K562 (cell line): ENCODE measurements around the gene PRRT1. TPM values are rescaled to one million over a fixed set of nuclear protein-coding genes. Genes with fewer than 3 reads are reported as not detected.

ENCODE experiments used
- CBFA2T2 ChIP-seq: fragments of 450-650 bp; conservative IDR thresholded peaks from 2 replicates; pipeline ENCODE4 v1.6.1; 2017; ENCODE audit warnings: mild to moderate bottlenecking
- CC2D1A ChIP-seq: fragments of 450-650 bp; IDR thresholded peaks from 2 replicates; pipeline ENCODE4 v1.6.1; 2017; ENCODE audit warnings: mild to moderate bottlenecking
- CCNT2 ChIP-seq: IDR thresholded peaks from 2 replicates; pipeline ENCODE4 v1.6.1; 2011; ENCODE audit warnings: borderline replicate concordance, low read depth, mild to moderate bottlenecking, moderate library complexity, mixed read lengths, low read length; ENCODE audit not compliant: insufficient read length; ENCODE audit errors: extremely low read depth
- DACH1 ChIP-seq: fragments of 450-650 bp; IDR thresholded peaks from 2 replicates; pipeline ENCODE4 v1.6.1; 2018; ENCODE audit not compliant: partially characterized antibody
- EP300 ChIP-seq: IDR thresholded peaks from 2 replicates; pipeline ENCODE4 v1.6.1; 2012; ENCODE audit warnings: low read length, improper control_type of control experiment
- GATAD2A ChIP-seq: fragments of 450-650 bp; IDR thresholded peaks from 2 replicates; pipeline ENCODE4 v1.6.1; 2017
- HDAC1 ChIP-seq, 2 experiments: fragments of 450-650 bp; IDR thresholded peaks; 2 replicates each; pipeline ENCODE4 v1.6.1; 2016 to 2017; ENCODE audit warnings: inconsistent platforms in 1 of 2, mild to moderate bottlenecking in 1 of 2, moderate library complexity in 1 of 2
- HIVEP1 ChIP-seq: fragments of 250-450 bp; sonication (Bioruptor Pico); IDR thresholded peaks from 2 replicates; pipeline ENCODE4 v1.4.0; 2020; ENCODE audit warnings: mild to moderate bottlenecking
- MYC ChIP-seq, 2 experiments: fragments of 250-450 bp in 1 of 2; sonication (Bioruptor Pico) in 1 of 2; IDR thresholded peaks; 2 replicates each; pipeline versions ENCODE4 v1.5.1 to v1.6.1; 2012 to 2021; ENCODE audit warnings: low read depth in 2 of 2, borderline replicate concordance in 1 of 2, improper control_type of control experiment in 1 of 2, low read length in 1 of 2, mild to moderate bottlenecking in 1 of 2, moderate library complexity in 1 of 2
- SMC3 ChIP-seq: conservative IDR thresholded peaks from 2 replicates; pipeline ENCODE4 v1.6.1; 2011; ENCODE audit warnings: low read depth, low read length, improper control_type of control experiment; ENCODE audit not compliant: insufficient read depth
- TEAD1 ChIP-seq, 2 experiments: fragments of 450-650 bp in 1 of 2; sonication (generic) in 1 of 2; formaldehyde crosslinking; IDR thresholded peaks; 2 replicates each; pipeline versions ENCODE4 v1.4.0 to v1.8.0; 2020 to 2022; ENCODE audit warnings: mild to moderate bottlenecking in 2 of 2, missing genetic modification reagents in 1 of 2
- ZNF263 ChIP-seq: sonication (generic); formaldehyde crosslinking; IDR thresholded peaks from 2 replicates; pipeline ENCODE4 v1.8.0; 2022; ENCODE audit warnings: mild to moderate bottlenecking, missing genetic modification reagents, borderline replicate concordance
- polyA plus RNA-seq, 8 experiments: library from polyadenylated mRNA; depleted of rRNA in 4 of 8; stranded (reverse) in 5 of 8; unstranded in 3 of 8; fragments of >200 nt; fragmentation: Nextera tagmentation in 2 of 8; fragmentation: Illumina TruSeq in 1 of 8; extraction: Ambion mirVana in 2 of 8; extraction: Trizol in 1 of 8; gene quantifications; 2 replicates each; pipeline versions ENCODE4 v1.2.1 to v1.2.3, GENCODE V29; 2011 to 2014; ENCODE audit warnings: inconsistent platforms in 1 of 8, missing spikeins in 1 of 8
- total RNA-seq, 7 experiments: library from RNA; depleted of rRNA in 6 of 7; stranded (reverse); fragments of >200 nt in 6 of 7; fragmentation: Illumina TruSeq in 2 of 7; extraction: Trizol in 2 of 7; gene quantifications; 2 replicates each; pipeline versions ENCODE4 v1.2.1 to v1.2.3, GENCODE V29; 2011 to 2021; ENCODE audit warnings: low replicate concordance in 1 of 7
- TF ChIP-seq, protein P1 (sequence below): sonication (generic); formaldehyde crosslinking; IDR thresholded peaks from 2 replicates; pipeline ENCODE4 v1.8.0; 2023; ENCODE audit warnings: missing genetic modification reagents, mild to moderate bottlenecking, borderline replicate concordance
- TF ChIP-seq, protein P2 (sequence below): fragments of 450-650 bp; IDR thresholded peaks from 2 replicates; pipeline ENCODE4 v1.6.1; 2016; ENCODE audit warnings: mild to moderate bottlenecking
- TF ChIP-seq, protein P3 (sequence below): sonication (generic); formaldehyde crosslinking; IDR thresholded peaks from 2 replicates; pipeline ENCODE4 v1.8.0; 2022; ENCODE audit warnings: missing genetic modification reagents, mild to moderate bottlenecking, moderate library complexity, borderline replicate concordance
- TF ChIP-seq, protein P4 (sequence below): fragments of 250-450 bp; sonication (Bioruptor Pico); IDR thresholded peaks from 2 replicates; pipeline ENCODE4 v1.8.0; 2022; ENCODE audit warnings: moderate library complexity, mild to moderate bottlenecking, inconsistent platforms

The PRRT1 gene
- total and polyA plus RNA-seq, 9 of the 15 experiments (the other 6 are each of a cell fraction or from before 2014, with no cell fraction given) = 0.14 to 3.5 (median 0.41) TPM

DNA sequence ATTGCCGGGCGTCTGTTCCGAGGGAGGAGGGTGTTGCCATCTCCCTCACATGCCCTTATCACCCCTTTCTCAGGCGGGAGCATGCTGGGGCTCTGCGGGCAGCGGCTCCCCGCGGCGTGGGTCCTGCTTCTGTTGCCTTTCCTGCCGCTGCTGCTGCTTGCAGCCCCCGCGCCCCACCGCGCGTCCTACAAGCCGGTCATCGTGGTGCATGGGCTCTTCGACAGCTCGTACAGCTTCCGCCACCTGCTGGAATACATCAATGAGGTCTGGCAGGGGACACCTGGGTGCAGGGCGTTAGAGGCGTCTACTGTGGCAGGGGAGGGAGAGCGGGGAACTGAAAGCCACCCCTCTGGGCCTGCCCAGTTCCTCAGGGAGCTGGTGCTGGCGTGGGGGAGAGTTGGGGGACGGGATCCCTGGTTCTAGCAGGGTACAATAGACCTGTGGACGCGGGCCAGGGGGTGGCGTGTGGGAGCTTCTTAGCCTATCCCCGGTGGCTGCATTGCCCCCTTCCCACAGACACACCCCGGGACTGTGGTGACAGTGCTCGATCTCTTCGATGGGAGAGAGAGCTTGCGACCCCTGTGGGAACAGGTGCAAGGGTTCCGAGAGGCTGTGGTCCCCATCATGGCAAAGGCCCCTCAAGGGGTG lies 2.9 kb upstream of the PRRT1 start (continued):
- TF ChIP-seq, protein P1, sequence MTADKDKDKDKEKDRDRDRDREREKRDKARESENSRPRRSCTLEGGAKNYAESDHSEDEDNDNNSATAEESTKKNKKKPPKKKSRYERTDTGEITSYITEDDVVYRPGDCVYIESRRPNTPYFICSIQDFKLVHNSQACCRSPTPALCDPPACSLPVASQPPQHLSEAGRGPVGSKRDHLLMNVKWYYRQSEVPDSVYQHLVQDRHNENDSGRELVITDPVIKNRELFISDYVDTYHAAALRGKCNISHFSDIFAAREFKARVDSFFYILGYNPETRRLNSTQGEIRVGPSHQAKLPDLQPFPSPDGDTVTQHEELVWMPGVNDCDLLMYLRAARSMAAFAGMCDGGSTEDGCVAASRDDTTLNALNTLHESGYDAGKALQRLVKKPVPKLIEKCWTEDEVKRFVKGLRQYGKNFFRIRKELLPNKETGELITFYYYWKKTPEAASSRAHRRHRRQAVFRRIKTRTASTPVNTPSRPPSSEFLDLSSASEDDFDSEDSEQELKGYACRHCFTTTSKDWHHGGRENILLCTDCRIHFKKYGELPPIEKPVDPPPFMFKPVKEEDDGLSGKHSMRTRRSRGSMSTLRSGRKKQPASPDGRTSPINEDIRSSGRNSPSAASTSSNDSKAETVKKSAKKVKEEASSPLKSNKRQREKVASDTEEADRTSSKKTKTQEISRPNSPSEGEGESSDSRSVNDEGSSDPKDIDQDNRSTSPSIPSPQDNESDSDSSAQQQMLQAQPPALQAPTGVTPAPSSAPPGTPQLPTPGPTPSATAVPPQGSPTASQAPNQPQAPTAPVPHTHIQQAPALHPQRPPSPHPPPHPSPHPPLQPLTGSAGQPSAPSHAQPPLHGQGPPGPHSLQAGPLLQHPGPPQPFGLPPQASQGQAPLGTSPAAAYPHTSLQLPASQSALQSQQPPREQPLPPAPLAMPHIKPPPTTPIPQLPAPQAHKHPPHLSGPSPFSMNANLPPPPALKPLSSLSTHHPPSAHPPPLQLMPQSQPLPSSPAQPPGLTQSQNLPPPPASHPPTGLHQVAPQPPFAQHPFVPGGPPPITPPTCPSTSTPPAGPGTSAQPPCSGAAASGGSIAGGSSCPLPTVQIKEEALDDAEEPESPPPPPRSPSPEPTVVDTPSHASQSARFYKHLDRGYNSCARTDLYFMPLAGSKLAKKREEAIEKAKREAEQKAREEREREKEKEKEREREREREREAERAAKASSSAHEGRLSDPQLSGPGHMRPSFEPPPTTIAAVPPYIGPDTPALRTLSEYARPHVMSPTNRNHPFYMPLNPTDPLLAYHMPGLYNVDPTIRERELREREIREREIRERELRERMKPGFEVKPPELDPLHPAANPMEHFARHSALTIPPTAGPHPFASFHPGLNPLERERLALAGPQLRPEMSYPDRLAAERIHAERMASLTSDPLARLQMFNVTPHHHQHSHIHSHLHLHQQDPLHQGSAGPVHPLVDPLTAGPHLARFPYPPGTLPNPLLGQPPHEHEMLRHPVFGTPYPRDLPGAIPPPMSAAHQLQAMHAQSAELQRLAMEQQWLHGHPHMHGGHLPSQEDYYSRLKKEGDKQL (CRISPR knock-in tag) = peak; percentile 26; the same call in 1 of the 2 replicates
- TF ChIP-seq DACH1 = no peak
- TF ChIP-seq TEAD1 (CRISPR knock-in tag; IDR thresholded peaks at IDR 0.05) = peak in 1 of 2 experiments; percentile 62; a peak in 2 of 4 replicates
- peak in 1 of 2 experiments; percentile 96; a peak in 2 of 4 replicates for TF ChIP-seq HDAC1 (IDR thresholded peaks at IDR 0.05)
- TF ChIP-seq GATAD2A = peak; percentile 32; the same call in 1 of the 2 replicates
- peak; percentile 49 for TF ChIP-seq CCNT2
- peak; percentile 33; the same call in 1 of the 2 replicates for TF ChIP-seq EP300
- TF ChIP-seq SMC3 = peak; percentile 72; the same call in 1 of the 2 replicates
- TF ChIP-seq, protein P2, sequence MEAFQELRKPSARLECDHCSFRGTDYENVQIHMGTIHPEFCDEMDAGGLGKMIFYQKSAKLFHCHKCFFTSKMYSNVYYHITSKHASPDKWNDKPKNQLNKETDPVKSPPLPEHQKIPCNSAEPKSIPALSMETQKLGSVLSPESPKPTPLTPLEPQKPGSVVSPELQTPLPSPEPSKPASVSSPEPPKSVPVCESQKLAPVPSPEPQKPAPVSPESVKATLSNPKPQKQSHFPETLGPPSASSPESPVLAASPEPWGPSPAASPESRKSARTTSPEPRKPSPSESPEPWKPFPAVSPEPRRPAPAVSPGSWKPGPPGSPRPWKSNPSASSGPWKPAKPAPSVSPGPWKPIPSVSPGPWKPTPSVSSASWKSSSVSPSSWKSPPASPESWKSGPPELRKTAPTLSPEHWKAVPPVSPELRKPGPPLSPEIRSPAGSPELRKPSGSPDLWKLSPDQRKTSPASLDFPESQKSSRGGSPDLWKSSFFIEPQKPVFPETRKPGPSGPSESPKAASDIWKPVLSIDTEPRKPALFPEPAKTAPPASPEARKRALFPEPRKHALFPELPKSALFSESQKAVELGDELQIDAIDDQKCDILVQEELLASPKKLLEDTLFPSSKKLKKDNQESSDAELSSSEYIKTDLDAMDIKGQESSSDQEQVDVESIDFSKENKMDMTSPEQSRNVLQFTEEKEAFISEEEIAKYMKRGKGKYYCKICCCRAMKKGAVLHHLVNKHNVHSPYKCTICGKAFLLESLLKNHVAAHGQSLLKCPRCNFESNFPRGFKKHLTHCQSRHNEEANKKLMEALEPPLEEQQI = no peak
- TF ChIP-seq, protein P3, sequence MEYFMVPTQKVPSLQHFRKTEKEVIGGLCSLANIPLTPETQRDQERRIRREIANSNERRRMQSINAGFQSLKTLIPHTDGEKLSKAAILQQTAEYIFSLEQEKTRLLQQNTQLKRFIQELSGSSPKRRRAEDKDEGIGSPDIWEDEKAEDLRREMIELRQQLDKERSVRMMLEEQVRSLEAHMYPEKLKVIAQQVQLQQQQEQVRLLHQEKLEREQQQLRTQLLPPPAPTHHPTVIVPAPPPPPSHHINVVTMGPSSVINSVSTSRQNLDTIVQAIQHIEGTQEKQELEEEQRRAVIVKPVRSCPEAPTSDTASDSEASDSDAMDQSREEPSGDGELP = peak; percentile 71; the same call in 1 of the 2 replicates
- TF ChIP-seq, protein P4, sequence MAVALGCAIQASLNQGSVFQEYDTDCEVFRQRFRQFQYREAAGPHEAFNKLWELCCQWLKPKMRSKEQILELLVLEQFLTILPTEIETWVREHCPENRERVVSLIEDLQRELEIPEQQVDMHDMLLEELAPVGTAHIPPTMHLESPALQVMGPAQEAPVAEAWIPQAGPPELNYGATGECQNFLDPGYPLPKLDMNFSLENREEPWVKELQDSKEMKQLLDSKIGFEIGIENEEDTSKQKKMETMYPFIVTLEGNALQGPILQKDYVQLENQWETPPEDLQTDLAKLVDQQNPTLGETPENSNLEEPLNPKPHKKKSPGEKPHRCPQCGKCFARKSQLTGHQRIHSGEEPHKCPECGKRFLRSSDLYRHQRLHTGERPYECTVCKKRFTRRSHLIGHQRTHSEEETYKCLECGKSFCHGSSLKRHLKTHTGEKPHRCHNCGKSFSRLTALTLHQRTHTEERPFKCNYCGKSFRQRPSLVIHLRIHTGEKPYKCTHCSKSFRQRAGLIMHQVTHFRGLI = no peak
- peak; percentile 66 for TF ChIP-seq ZNF263 (CRISPR knock-in tag)
- peak; percentile 87 for TF ChIP-seq MYC (IDR thresholded peaks at IDR 0.05; ENCODE audit: low read depth, low read length)
- no peak for TF ChIP-seq MYC (CRISPR knock-in tag; IDR thresholded peaks at IDR 0.05; ENCODE audit: borderline replicate concordance, low read depth)
- peak; percentile 53 for TF ChIP-seq CBFA2T2
- peak; percentile 73 for TF ChIP-seq CC2D1A
- no peak for TF ChIP-seq HIVEP1 (CRISPR knock-in tag)
